Immature natural killer cell (primary cell): ENCODE measurements around the gene NUB1. TPM values are rescaled to one million over a fixed set of nuclear protein-coding genes. Genes with fewer than 3 reads are reported as not detected.

Source experiments
- DNase-seq, 3 donors: peaks; one replicate each; pipeline ENCODE4 v3.0.0; 2022; ENCODE audit warnings: mixed read lengths in 1 of 3
- H3K27ac Mint-ChIP-seq, 6 donors: one replicate each; pipeline ENCODE4 v1.8.0; 2020; ENCODE audit warnings: mixed read lengths in 6 of 6, mild to moderate bottlenecking in 5 of 6, inconsistent platforms in 4 of 6, moderate library complexity in 3 of 6
- H3K27me3 Mint-ChIP-seq, 3 donors: one replicate each; pipeline ENCODE4 v1.8.0; 2020 to 2021; ENCODE audit warnings: low read depth in 3 of 3, mild to moderate bottlenecking in 3 of 3, mixed read lengths in 3 of 3, moderate library complexity in 3 of 3, inconsistent platforms in 1 of 3
- H3K36me3 Mint-ChIP-seq, 3 donors: one replicate each; pipeline ENCODE4 v1.8.0; 2020; ENCODE audit warnings: mixed read lengths in 3 of 3, inconsistent platforms in 2 of 3, mild to moderate bottlenecking in 2 of 3
- H3K4me1 Mint-ChIP-seq, 2 donors: one replicate each; pipeline ENCODE4 v1.8.0; 2020; ENCODE audit warnings: inconsistent platforms in 2 of 2, mild to moderate bottlenecking in 2 of 2, mixed read lengths in 2 of 2, moderate library complexity in 1 of 2
- H3K4me3 Mint-ChIP-seq, 5 donors: one replicate each; pipeline ENCODE4 v1.8.0; 2020; ENCODE audit warnings: mild to moderate bottlenecking in 5 of 5, mixed read lengths in 5 of 5, inconsistent platforms in 3 of 5, moderate library complexity in 3 of 5
- H3K9me3 Mint-ChIP-seq, 6 donors: one replicate each; pipeline ENCODE4 v1.8.0; 2020; ENCODE audit warnings: mild to moderate bottlenecking in 6 of 6, mixed read lengths in 6 of 6, inconsistent platforms in 4 of 6, moderate library complexity in 3 of 6
- polyA plus RNA-seq, 3 donors: library from polyadenylated mRNA; unstranded; fragments of 300-500 nt; fragmentation: Illumina TruSeq; gene quantifications; one replicate each; pipeline ENCODE4 v1.2.3, GENCODE V29; 2021

NUB1 gene
- polyA plus RNA-seq, 3 donors from 2014 or later, result 49.8 to 85.4 (median 77.4) TPM

GRCh38 chr7:151405588-151405987, 64.0 kb downstream of the NUB1 start:
- no peaks in the 10 kb centered on the region for H3K36me3 Mint-ChIP-seq
- no peak for DNase-seq
- H3K27ac Mint-ChIP-seq, result peak overlapping the region in 1 of 6 donors; percentile 36
- H3K27me3 Mint-ChIP-seq, result peaks cover 0 to 16% (median 1%) of the 10 kb centered on the region in 3 donors
- H3K9me3 Mint-ChIP-seq, result no peaks in the 10 kb centered on the region
- peaks cover 7 to 9% of the 10 kb centered on the region in 2 donors for H3K4me1 Mint-ChIP-seq
- H3K4me3 Mint-ChIP-seq, result no peak overlapping the region

GRCh38 chr7:151406051-151406875, 64.7 kb downstream of the NUB1 start:
- Mint-ChIP-seq H3K9me3 (no peaks in the 10 kb centered on the region), H3K27me3 (peaks cover 5 to 17% (median 7%) of the 10 kb centered on the region in 3 donors), H3K27ac (peak overlapping the region in 1 of 6 donors; percentile 56), H3K4me1 (peaks cover 9% of the 10 kb centered on the region in 2 donors), H3K4me3 (no peak overlapping the region), H3K36me3 (no peaks in the 10 kb centered on the region)
- DNase-seq, result no peak

- H3K36me3 Mint-ChIP-seq, result no peaks in the 10 kb centered on the region
- no peaks in the 10 kb centered on the region for H3K9me3 Mint-ChIP-seq
- H3K27ac Mint-ChIP-seq, result peak overlapping the region in 1 of 6 donors; percentile 56
- peaks cover 9 to 10% of the 10 kb centered on the region in 2 donors for H3K4me1 Mint-ChIP-seq
- DNase-seq, result no peak
- H3K27me3 Mint-ChIP-seq, result peaks cover 9 to 21% (median 9%) of the 10 kb centered on the region in 3 donors
- H3K4me3 Mint-ChIP-seq, result no peak overlapping the region
Observed at GRCh38 chr7:151406886-151407583, 65.4 kb downstream of the NUB1 start.

- Mint-ChIP-seq H3K36me3 (no peaks in the 10 kb centered on the region), H3K4me3 (peak overlapping the region; percentile 58 to 85 (median 71)), H3K27me3 (peaks cover 14 to 24% (median 16%) of the 10 kb centered on the region in 3 donors), H3K9me3 (no peaks in the 10 kb centered on the region), H3K4me1 (peaks cover 9 to 10% of the 10 kb centered on the region in 2 donors), H3K27ac (peak overlapping the region in 5 of 6 donors; percentile 43 to 90 (median 73))
- no peak for DNase-seq
Observed at GRCh38 chr7:151408498-151408838, 66.9 kb downstream of the NUB1 start.

GRCh38 chr7:151408839-151409666, 67.4 kb downstream of the NUB1 start:
- H3K36me3 Mint-ChIP-seq, result no peaks in the 10 kb centered on the region
- peak; percentile 65 to 78 (median 77) for DNase-seq
- peak overlapping the region; percentile 58 to 85 (median 71) for H3K4me3 Mint-ChIP-seq
- peaks cover 14 to 24% (median 16%) of the 10 kb centered on the region in 3 donors for H3K27me3 Mint-ChIP-seq
- peak overlapping the region in 5 of 6 donors; percentile 19 to 90 (median 73) for H3K27ac Mint-ChIP-seq
- H3K9me3 Mint-ChIP-seq, result no peaks in the 10 kb centered on the region
- peaks cover 9 to 10% of the 10 kb centered on the region in 2 donors for H3K4me1 Mint-ChIP-seq

GRCh38 chr7:151409667-151410404, 68.2 kb downstream of the NUB1 start, which contains the start of gene WDR86:
WDR86 (minus strand) TSS chr7:151410038; CDS start chr7:151409589, 449 bp downstream.
- peaks cover 14 to 24% (median 19%) of the 10 kb centered on the region in 3 donors for H3K27me3 Mint-ChIP-seq
- DNase-seq, result peak in 1 of 3 donors; percentile 16

GRCh38 chr7:151410405-151411390, 69.1 kb downstream of the NUB1 start:
- Mint-ChIP-seq H3K36me3 (no peaks in the 10 kb centered on the region), H3K4me3 (peak overlapping the region; percentile 14 to 75 (median 44)), H3K4me1 (peaks cover 9 to 10% of the 10 kb centered on the region in 2 donors), H3K27me3 (peaks cover 14 to 23% (median 21%) of the 10 kb centered on the region in 3 donors), H3K27ac (peak overlapping the region in 2 of 6 donors; percentile 34 to 49), H3K9me3 (no peaks in the 10 kb centered on the region)
- peak; percentile 10 to 31 (median 28) for DNase-seq

More at GRCh38 chr7:151409667-151410404, 68.2 kb downstream of the NUB1 start, which contains the start of gene WDR86:
- no peaks in the 10 kb centered on the region for H3K9me3 Mint-ChIP-seq
- H3K27ac Mint-ChIP-seq, result peak within 1 kb of the TSS in 5 of 6 donors; percentile 19 to 90 (median 60)
- H3K4me1 Mint-ChIP-seq, result peaks cover 9 to 10% of the 10 kb centered on the region in 2 donors
- no peaks in the 10 kb centered on the region for H3K36me3 Mint-ChIP-seq
- H3K4me3 Mint-ChIP-seq, result peak within 1 kb of the TSS; percentile 64 to 85 (median 75)

- Mint-ChIP-seq H3K27me3 (peaks cover 14 to 21% (median 20%) of the 10 kb centered on the region in 3 donors), H3K27ac (peak overlapping the region in 2 of 6 donors; percentile 14 to 17), H3K36me3 (no peaks in the 10 kb centered on the region), H3K4me3 (no peak overlapping the region), H3K4me1 (peaks cover 9 to 10% of the 10 kb centered on the region in 2 donors), H3K9me3 (no peaks in the 10 kb centered on the region)
- no peak for DNase-seq
Observed at GRCh38 chr7:151411551-151411950, 69.9 kb downstream of the NUB1 start.

GRCh38 chr7:151412318-151412717, 70.7 kb downstream of the NUB1 start:
- Mint-ChIP-seq H3K36me3 (no peaks in the 10 kb centered on the region), H3K9me3 (no peaks in the 10 kb centered on the region), H3K4me3 (no peak overlapping the region), H3K4me1 (peaks cover 9 to 10% of the 10 kb centered on the region in 2 donors), H3K27me3 (peaks cover 14 to 24% (median 20%) of the 10 kb centered on the region in 3 donors), H3K27ac (no peak overlapping the region)
- no peak for DNase-seq

- H3K4me3 Mint-ChIP-seq, result no peak overlapping the region
- H3K4me1 Mint-ChIP-seq, result peaks cover 9 to 10% of the 10 kb centered on the region in 2 donors
- peaks cover 0 to 7% (median 2%) of the 10 kb centered on the region in 6 donors for H3K9me3 Mint-ChIP-seq
- H3K27ac Mint-ChIP-seq, result no peak overlapping the region
- no peak for DNase-seq
- H3K27me3 Mint-ChIP-seq, result peaks cover 18 to 24% (median 20%) of the 10 kb centered on the region in 3 donors
- no peaks in the 10 kb centered on the region for H3K36me3 Mint-ChIP-seq
Observed at GRCh38 chr7:151413241-151413640, 71.6 kb downstream of the NUB1 start.

- peaks cover 8 to 29% (median 18%) of the 10 kb centered on the region in 3 donors for H3K27me3 Mint-ChIP-seq
- H3K9me3 Mint-ChIP-seq, result peaks cover 0 to 14% (median 10%) of the 10 kb centered on the region in 6 donors
- H3K36me3 Mint-ChIP-seq, result peaks cover 0 to 3% (median 3%) of the 10 kb centered on the region in 3 donors
- no peak overlapping the region for H3K4me3 Mint-ChIP-seq
- no peak for DNase-seq
- H3K27ac Mint-ChIP-seq, result no peak overlapping the region
- H3K4me1 Mint-ChIP-seq, result peaks cover 0 to 3% of the 10 kb centered on the region in 2 donors
Observed at GRCh38 chr7:151415375-151416105, 73.9 kb downstream of the NUB1 start.
